Neural progenitor cell (in vitro differentiated cells): ENCODE measurements around the gene ZNF391.

Experiments used
- CTCF ChIP-seq: fragments of 200-600 bp; sonication (generic); IDR thresholded peaks from 2 replicates; pipeline ENCODE4 v1.5.1; 2017; ENCODE audit warnings: antibody characterized with exemption, mild to moderate bottlenecking
- EZH2phosphoT487 ChIP-seq: fragments of 200-600 bp; sonication (generic); IDR thresholded peaks from 2 replicates; pipeline ENCODE4 v1.6.1; 2017; ENCODE audit warnings: antibody characterized with exemption

GRCh38 chr6:27368202-27368601 lies 20.4 kb upstream of the ZNF391 start:
- no peak for TF ChIP-seq CTCF
- TF ChIP-seq EZH2phosphoT487, result no peak
